K562 (cell line): ENCODE results near the gene NEK1. TPM values are rescaled to one million over a fixed set of nuclear protein-coding genes. Genes with fewer than 3 reads are reported as not detected.

Experiments
- ATAC-seq: fragments of 200-7000 bp; cut with Tn5 transposase; 3 replicates; pipeline ENCODE4 v1.9.1; 2020; ENCODE audit warnings: moderate library complexity
- BruUV-seq: library from RNA; stranded (reverse); fragments of 400-500 nt; replicated peaks from 2 replicates; lab custom pipeline; 2021; lab: Mats Ljungman, UMichigan
- CTCF ChIA-PET: fragments of 300-600 bp; formaldehyde crosslinking; extraction: SDS; loops from one replicate; lab custom pipeline; 2021; ENCODE audit warnings: low intra/inter-chr PET ratio; lab: Yijun Ruan, JAX
- POLR2A ChIA-PET: fragments of 300-600, 350-650 bp; sonication (Branson Sonifier 250); formaldehyde crosslinking; extraction: SDS; loops from one replicate; lab custom pipeline; 2021; ENCODE audit warnings: antibody characterized with exemption, inconsistent platforms; lab: Yijun Ruan, JAX
- DNase-seq, 4 experiments: peaks; one replicate each; pipeline versions ENCODE4 v3.0.0 to v3.0.0-alpha.2; 2011 to 2018; ENCODE audit warnings: low spot score in 3 of 4, mixed read lengths in 3 of 4; ENCODE audit errors: extremely low read depth in 1 of 4
- FAIRE-seq: peaks from 2 replicates; lab custom pipeline; 2011; peaks lifted over from hg19 to GRCh38; lab: Jason Lieb, UNC
- H2AFZ ChIP-seq: 2 replicates; pipeline ENCODE4 v1.6.0; 2011; ENCODE audit warnings: low read depth, low read length, control low read depth, inconsistent platforms
- H3K27ac ChIP-seq: fragments of 200-600 bp; 3 replicates; pipeline ENCODE4 v1.8.0; 2011; ENCODE audit warnings: low read depth, mild to moderate bottlenecking, control low read depth, inconsistent platforms, low read length, moderate library complexity, mixed read lengths; ENCODE audit errors: extremely low read depth
- H3K27me3 ChIP-seq, 2 experiments: fragments of 300-600 bp in 1 of 2; 2 replicates in 1 of 2; 3 replicates in 1 of 2; pipeline versions ENCODE4 v1.6.0 to v1.8.0; 2011; ENCODE audit warnings: inconsistent platforms in 2 of 2, low read length in 2 of 2, mild to moderate bottlenecking in 1 of 2, mixed read lengths in 1 of 2, moderate library complexity in 1 of 2; ENCODE audit not compliant: control insufficient read depth in 2 of 2, insufficient read depth in 2 of 2
- H3K36me3 ChIP-seq: fragments of 300-600 bp; 3 replicates; pipeline ENCODE4 v1.8.0; 2011; ENCODE audit warnings: mild to moderate bottlenecking, low read length, inconsistent platforms; ENCODE audit not compliant: control insufficient read depth, insufficient read depth
- H3K4me1 ChIP-seq, 2 experiments: fragments of 200-600 bp in 1 of 2; replicated peaks in 1 of 2; 2 replicates in 1 of 2; 3 replicates in 1 of 2; pipeline versions ENCODE4 v1.5.1 to v1.8.0; 2011; ENCODE audit warnings: inconsistent platforms in 2 of 2, low read length in 2 of 2, mild to moderate bottlenecking in 1 of 2, mixed read lengths in 1 of 2, moderate library complexity in 1 of 2; ENCODE audit not compliant: control insufficient read depth in 2 of 2, insufficient read depth in 2 of 2
- H3K4me2 ChIP-seq: 2 replicates; pipeline ENCODE4 v1.6.1; 2011; ENCODE audit warnings: low read length, control low read depth, inconsistent platforms, mixed read lengths; ENCODE audit not compliant: insufficient read depth
- H3K4me3 ChIP-seq: fragments of 200-600 bp; sonication (generic), shearing (Covaris generic); 2 replicates; pipeline ENCODE4 v1.5.1; 2016; ENCODE audit warnings: control low read depth, inconsistent platforms
- H3K79me2 ChIP-seq: fragments of 200-600 bp; 3 replicates; pipeline ENCODE4 v1.8.0; 2011; ENCODE audit warnings: low read length, inconsistent platforms; ENCODE audit not compliant: control insufficient read depth, insufficient read depth
- H3K9ac ChIP-seq, 2 experiments: 2 replicates each; pipeline versions ENCODE4 v1.6.0 to v1.6.1; 2011; ENCODE audit warnings: low read depth in 2 of 2, low read length in 2 of 2, control low read depth in 1 of 2, inconsistent platforms in 1 of 2, mild to moderate bottlenecking in 1 of 2, mixed read lengths in 1 of 2; ENCODE audit not compliant: insufficient read depth in 1 of 2
- H3K9me1 ChIP-seq: one replicate; pipeline ENCODE4 v1.6.0; 2011; ENCODE audit warnings: inconsistent platforms, mild to moderate bottlenecking, low read length, moderate library complexity; ENCODE audit not compliant: control insufficient read depth, insufficient read depth
- H3K9me3 ChIP-seq: replicated peaks from 2 replicates; pipeline ENCODE4 v1.5.1; 2011; ENCODE audit warnings: low read depth, low read length, inconsistent platforms; ENCODE audit not compliant: control insufficient read depth, insufficient read depth
- H4K20me1 ChIP-seq: replicated peaks from 2 replicates; pipeline ENCODE4 v1.6.1; 2011; ENCODE audit warnings: low read length, inconsistent platforms, mixed read lengths; ENCODE audit not compliant: control insufficient read depth, insufficient read depth
- ARID1B ChIP-seq: fragments of 450-650 bp; IDR thresholded peaks from 2 replicates; pipeline ENCODE4 v1.6.1; 2016; ENCODE audit warnings: antibody characterized with exemption, mild to moderate bottlenecking, inconsistent platforms
- ARNT ChIP-seq, 2 experiments: fragments of 450-650 bp; IDR thresholded peaks; 2 replicates each; pipeline ENCODE4 v1.6.1; 2016; ENCODE audit warnings: mild to moderate bottlenecking in 1 of 2
- CBFA2T2 ChIP-seq: fragments of 450-650 bp; conservative IDR thresholded peaks from 2 replicates; pipeline ENCODE4 v1.6.1; 2017; ENCODE audit warnings: mild to moderate bottlenecking
- DPF2 ChIP-seq: fragments of 450-650 bp; IDR thresholded peaks from 2 replicates; pipeline ENCODE4 v1.6.1; 2016
- FOXM1 ChIP-seq, 2 experiments: fragments of 450-650 bp in 1 of 2; sonication (generic) in 1 of 2; formaldehyde crosslinking in 1 of 2; IDR thresholded peaks; 2 replicates each; pipeline versions ENCODE4 v1.6.1 to v1.9.0; 2017 to 2022; ENCODE audit warnings: low read depth in 2 of 2, mild to moderate bottlenecking in 2 of 2, missing genetic modification reagents in 1 of 2, moderate library complexity in 1 of 2
- HDAC2 ChIP-seq: fragments of 450-650 bp; IDR thresholded peaks from 2 replicates; pipeline ENCODE4 v1.6.1; 2016; ENCODE audit warnings: mild to moderate bottlenecking
- HNRNPK ChIP-seq: fragments of 200-400 bp; formaldehyde crosslinking; IDR thresholded peaks from one replicate; pipeline ENCODE4 v1.6.1; 2018; ENCODE audit warnings: mild to moderate bottlenecking, low read depth, low read length; ENCODE audit not compliant: poor library complexity, severe bottlenecking
- KLF16 ChIP-seq: IDR thresholded peaks from 2 replicates; pipeline ENCODE4 v1.6.1; 2016; ENCODE audit warnings: antibody characterized with exemption
- LEF1 ChIP-seq: fragments of 450-650 bp; IDR thresholded peaks from 2 replicates; pipeline ENCODE4 v1.6.1; 2016; ENCODE audit warnings: mild to moderate bottlenecking
- MAZ ChIP-seq, 2 experiments: fragments of 450-650 bp in 1 of 2; sonication (generic) in 1 of 2; formaldehyde crosslinking; IDR thresholded peaks in 1 of 2; conservative IDR thresholded peaks in 1 of 2; 2 replicates each; pipeline versions ENCODE4 v1.4.0 to v1.5.0; 2020; ENCODE audit warnings: mild to moderate bottlenecking in 1 of 2, missing genetic modification reagents in 1 of 2
- MNT ChIP-seq, 2 experiments: fragments of 450-650 bp; conservative IDR thresholded peaks; 2 replicates each; pipeline ENCODE4 v1.6.1; 2017; ENCODE audit warnings: mild to moderate bottlenecking in 2 of 2, moderate library complexity in 2 of 2
- NCOA1 ChIP-seq: fragments of 450-650 bp; IDR thresholded peaks from 2 replicates; pipeline ENCODE4 v1.6.1; 2016; ENCODE audit warnings: low read depth
- NRF1 ChIP-seq, 2 experiments: fragments of 450-650 bp; IDR thresholded peaks in 1 of 2; conservative IDR thresholded peaks in 1 of 2; 2 replicates each; pipeline ENCODE4 v1.6.1; 2014; ENCODE audit warnings: mild to moderate bottlenecking in 2 of 2
- SMARCA4 ChIP-seq: fragments of 450-650 bp; IDR thresholded peaks from 2 replicates; pipeline ENCODE4 v1.6.1; 2016
- SOX6 ChIP-seq: fragments of 450-650 bp; IDR thresholded peaks from 2 replicates; pipeline ENCODE4 v1.6.1; 2014; ENCODE audit warnings: mild to moderate bottlenecking
- TBL1XR1 ChIP-seq, 2 experiments: IDR thresholded peaks; 2 replicates each; pipeline ENCODE4 v1.6.1; 2012; ENCODE audit warnings: improper control_type of control experiment in 2 of 2, low read length in 2 of 2, mild to moderate bottlenecking in 1 of 2
- TCF3 ChIP-seq: sonication (generic); formaldehyde crosslinking; IDR thresholded peaks from 2 replicates; pipeline ENCODE4 v1.4.0; 2020; ENCODE audit warnings: mild to moderate bottlenecking, missing genetic modification reagents
- WGBS: fragments of 100-300 bp; shearing (Covaris generic); methylation state at CpG from one replicate; pipeline ENCODE4 v1.1.6; 2016; ENCODE audit warnings: low coverage, mixed read lengths; ENCODE audit not compliant: insufficient coverage; ENCODE audit errors: missing lambda C conversion rate; 5-methylcytosine and 5-hydroxymethylcytosine counted together
- in situ Hi-C: fragments of 300-500 bp; cut with MboI; formaldehyde crosslinking; loops from 4 replicates; pipeline ENCODE4 v1.15.0; 2018; ENCODE audit warnings: inconsistent platforms, mixed read lengths
- intact Hi-C: fragments of 100-400 bp; cut with micrococcal nuclease; formaldehyde crosslinking; loops from 2 replicates; pipeline ENCODE4 v1.14.2; 2022
- polyA plus RNA-seq, 8 experiments: library from polyadenylated mRNA; depleted of rRNA in 4 of 8; stranded (reverse) in 5 of 8; unstranded in 3 of 8; fragments of >200 nt; fragmentation: Nextera tagmentation in 2 of 8; fragmentation: Illumina TruSeq in 1 of 8; extraction: Ambion mirVana in 2 of 8; extraction: Trizol in 1 of 8; gene quantifications; 2 replicates each; pipeline versions ENCODE4 v1.2.1 to v1.2.3, GENCODE V29; 2011 to 2014; ENCODE audit warnings: inconsistent platforms in 1 of 8, missing spikeins in 1 of 8
- total RNA-seq, 7 experiments: library from RNA; depleted of rRNA in 6 of 7; stranded (reverse); fragments of >200 nt in 6 of 7; fragmentation: Illumina TruSeq in 2 of 7; extraction: Trizol in 2 of 7; gene quantifications; 2 replicates each; pipeline versions ENCODE4 v1.2.1 to v1.2.3, GENCODE V29; 2011 to 2021; ENCODE audit warnings: low replicate concordance in 1 of 7
- TF ChIP-seq, protein P1 (sequence below): sonication (generic); formaldehyde crosslinking; IDR thresholded peaks from 2 replicates; pipeline ENCODE4 v1.8.0; 2022; ENCODE audit warnings: missing genetic modification reagents, mild to moderate bottlenecking, moderate library complexity, borderline replicate concordance
- TF ChIP-seq, protein P2 (sequence below): fragments of 250-450 bp; sonication (Bioruptor Pico); IDR thresholded peaks from 2 replicates; pipeline ENCODE4 v1.9.0; 2021; ENCODE audit warnings: mild to moderate bottlenecking
- TF ChIP-seq, protein P3 (sequence below): fragments of 200-800 bp; sonication (Bioruptor generic); IDR thresholded peaks from 2 replicates; pipeline ENCODE4 v1.6.1; 2017; ENCODE audit warnings: missing genetic modification characterization, missing compliant biosample characterization

Gene NEK1
- total and polyA plus RNA-seq, 9 of the 15 experiments (the other 6 are each of a cell fraction or from before 2014, with no cell fraction given): 6.2 to 15.7 (median 10.3) TPM

DNA sequence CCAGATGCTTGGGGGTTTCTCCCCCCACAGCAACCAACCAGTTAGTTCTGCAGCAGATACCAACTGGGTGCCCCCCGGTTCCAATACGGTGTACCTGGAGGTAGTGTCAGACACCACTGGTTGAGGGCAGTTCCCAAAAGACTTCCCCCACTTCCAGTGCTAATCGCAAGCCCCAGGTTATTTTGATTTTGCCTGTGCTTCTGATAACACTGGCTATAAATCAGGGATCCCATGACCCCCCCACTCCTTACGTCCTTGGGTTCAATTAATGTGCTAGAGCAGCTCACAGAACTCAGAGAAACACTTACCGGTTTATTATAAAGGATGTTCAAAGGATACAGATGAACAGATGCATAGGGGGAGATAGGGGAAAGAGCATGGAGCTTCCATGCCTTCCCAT, 13.5 kb upstream of the NEK1 start:
- H3K9ac ChIP-seq: no peak overlapping the region
- FAIRE-seq: no peak
- no TSS peak for BruUV-seq
- H4K20me1 ChIP-seq: 0 out of 2 replicates have a peak, but pooled peaks cover 7% of the 10 kb centered on the region
- intact Hi-C loops: loop anchor here (1.0 kb wide), 1 partner anchor 34 kb away; no protein-coding TSS in a partner anchor
- H3K9me1 ChIP-seq: no peaks in the 10 kb centered on the region
- peak; percentile 11; the same call in 2 of the 3 replicates for ATAC-seq
- peaks cover 93% of the 10 kb centered on the region for H3K79me2 ChIP-seq
- peaks cover under 1% of the 10 kb centered on the region; the same call in 1 of the 3 replicates for H3K36me3 ChIP-seq
- in situ Hi-C loops: no loop called here
- peak overlapping the region; percentile 66; the same call in 2 of the 3 replicates for H3K27ac ChIP-seq
- CTCF ChIA-PET: no interaction called here
- no peak overlapping the region for H3K4me3 ChIP-seq
- H2AFZ ChIP-seq: no peak overlapping the region
- POLR2A ChIA-PET: interaction anchor here (0.7 to 4.9 kb wide), 9 partner anchors 9 to 44 kb away, joined by 3 to 51 read pairs (median 4); partner anchors contain the start of gene NEK1
- no peaks in the 10 kb centered on the region for H3K9me3 ChIP-seq
- peak overlapping the region; percentile 37 for H3K4me2 ChIP-seq
- peaks cover 13 to 40% of the 10 kb centered on the region in 2 experiments for H3K4me1 ChIP-seq
- peak; percentile 37 to 69 (median 42) for DNase-seq
- no peaks in the 10 kb centered on the region for H3K27me3 ChIP-seq
- WGBS: 6% methylated on average over 5 of the region's 5 CpGs
- TF ChIP-seq TBL1XR1 (IDR thresholded peaks at IDR 0.05; ENCODE audit: low read length in 2 of 2) (peak; percentile 67 to 69; a peak in 3 of 4 replicates), TCF3 (peak; percentile 87), MNT (conservative IDR thresholded peaks at IDR 0.05) (0 out of 4 replicates have a peak, but pooled peaks of 1 of the 2 experiments have one; percentile 30), CBFA2T2 (peak; percentile 87), FOXM1 (IDR thresholded peaks at IDR 0.05; ENCODE audit: low read depth) (peak; percentile 60), FOXM1 (CRISPR knock-in tag; IDR thresholded peaks at IDR 0.05; ENCODE audit: low read depth) (no peak), HDAC2 (peak; percentile 75; the same call in 1 of the 2 replicates), HNRNPK (no peak), ARID1B (peak; percentile 87), SOX6 (peak; percentile 61), DPF2 (0 out of 2 replicates have a peak, but pooled peaks have one; percentile 14), ARNT (IDR thresholded peaks at IDR 0.05) (peak in 1 of 2 experiments; percentile 30; a peak in 1 of 4 replicates), NRF1 (conservative IDR thresholded peaks at IDR 0.05 in 1 of 2, IDR thresholded peaks at IDR 0.05 in 1 of 2) (no peak), SMARCA4 (peak; percentile 33; the same call in 1 of the 2 replicates), KLF16 (peak; percentile 85), MAZ (CRISPR knock-in tag; conservative IDR thresholded peaks at IDR 0.05 in 1 of 2, IDR thresholded peaks at IDR 0.05 in 1 of 2) (no peak), NCOA1 (peak; percentile 25; the same call in 1 of the 2 replicates), LEF1 (peak; percentile 46; the same call in 1 of the 2 replicates)
- TF ChIP-seq, protein P1, sequence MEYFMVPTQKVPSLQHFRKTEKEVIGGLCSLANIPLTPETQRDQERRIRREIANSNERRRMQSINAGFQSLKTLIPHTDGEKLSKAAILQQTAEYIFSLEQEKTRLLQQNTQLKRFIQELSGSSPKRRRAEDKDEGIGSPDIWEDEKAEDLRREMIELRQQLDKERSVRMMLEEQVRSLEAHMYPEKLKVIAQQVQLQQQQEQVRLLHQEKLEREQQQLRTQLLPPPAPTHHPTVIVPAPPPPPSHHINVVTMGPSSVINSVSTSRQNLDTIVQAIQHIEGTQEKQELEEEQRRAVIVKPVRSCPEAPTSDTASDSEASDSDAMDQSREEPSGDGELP (CRISPR knock-in tag): no peak
- TF ChIP-seq, protein P2, sequence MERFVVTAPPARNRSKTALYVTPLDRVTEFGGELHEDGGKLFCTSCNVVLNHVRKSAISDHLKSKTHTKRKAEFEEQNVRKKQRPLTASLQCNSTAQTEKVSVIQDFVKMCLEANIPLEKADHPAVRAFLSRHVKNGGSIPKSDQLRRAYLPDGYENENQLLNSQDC (CRISPR knock-in tag): 0 out of 2 replicates have a peak, but pooled peaks have one; percentile 30
- TF ChIP-seq, protein P3, sequence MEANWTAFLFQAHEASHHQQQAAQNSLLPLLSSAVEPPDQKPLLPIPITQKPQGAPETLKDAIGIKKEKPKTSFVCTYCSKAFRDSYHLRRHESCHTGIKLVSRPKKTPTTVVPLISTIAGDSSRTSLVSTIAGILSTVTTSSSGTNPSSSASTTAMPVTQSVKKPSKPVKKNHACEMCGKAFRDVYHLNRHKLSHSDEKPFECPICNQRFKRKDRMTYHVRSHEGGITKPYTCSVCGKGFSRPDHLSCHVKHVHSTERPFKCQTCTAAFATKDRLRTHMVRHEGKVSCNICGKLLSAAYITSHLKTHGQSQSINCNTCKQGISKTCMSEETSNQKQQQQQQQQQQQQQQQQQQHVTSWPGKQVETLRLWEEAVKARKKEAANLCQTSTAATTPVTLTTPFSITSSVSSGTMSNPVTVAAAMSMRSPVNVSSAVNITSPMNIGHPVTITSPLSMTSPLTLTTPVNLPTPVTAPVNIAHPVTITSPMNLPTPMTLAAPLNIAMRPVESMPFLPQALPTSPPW: peak; percentile 75
